HG02885 (cell line): ENCODE results near the gene LRGUK.
"Not testable (repeated sequence)": the region's sequence is repeated elsewhere in the genome, so short reads cannot be mapped to it uniquely, and the experiment has no call there.

ENCODE experiments used
- ATAC-seq: cut with Tn5 transposase; IDR thresholded peaks from one replicate; pipeline ENCODE4 v1.9.1; 2021; ENCODE audit warnings: mild to moderate bottlenecking; ENCODE audit not compliant: unreplicated experiment, poor library complexity

Gene LRGUK

GRCh38 chr7:134126966-134127848 lies at the start of gene LRGUK:
Gene LRGUK (plus strand): TSS chr7:134127340. CDS start chr7:134127368, 28 bp downstream.
- ATAC-seq, result peak; percentile 100

GRCh38 chr7:134077560-134077959 lies 49.6 kb upstream of the LRGUK start:
- ATAC-seq, result not testable (repeated sequence)

GRCh38 chr7:134078991-134079390 lies 48.1 kb upstream of the LRGUK start:
- no peak for ATAC-seq

- no peak for ATAC-seq
Measured at GRCh38 chr7:134081695-134082094, 45.4 kb upstream of the LRGUK start.

GRCh38 chr7:134083766-134084487 lies 43.2 kb upstream of the LRGUK start:
- ATAC-seq, result no peak

GRCh38 chr7:134084488-134085144 lies 42.5 kb upstream of the LRGUK start:
- ATAC-seq, result peak; percentile 68

GRCh38 chr7:134085311-134085710 lies 41.8 kb upstream of the LRGUK start:
- ATAC-seq, result no peak

- no peak for ATAC-seq
Measured at GRCh38 chr7:134086998-134087735, 40.0 kb upstream of the LRGUK start.

GRCh38 chr7:134088199-134088598 lies 38.9 kb upstream of the LRGUK start:
- ATAC-seq, result no peak

- no peak for ATAC-seq
Measured at GRCh38 chr7:134089446-134089845, 37.7 kb upstream of the LRGUK start.

GRCh38 chr7:134098072-134098471 lies 29.1 kb upstream of the LRGUK start:
- no peak for ATAC-seq

GRCh38 chr7:134101716-134102115 lies 25.4 kb upstream of the LRGUK start:
- ATAC-seq, result no peak

- ATAC-seq, result no peak
Measured at GRCh38 chr7:134104166-134104565, 23.0 kb upstream of the LRGUK start.

GRCh38 chr7:134105841-134106240 lies 21.3 kb upstream of the LRGUK start:
- ATAC-seq, result no peak

GRCh38 chr7:134108802-134109201 lies 18.3 kb upstream of the LRGUK start:
- ATAC-seq, result no peak

- no peak for ATAC-seq
Measured at GRCh38 chr7:134113655-134114054, 13.5 kb upstream of the LRGUK start.

- ATAC-seq, result no peak
Measured at GRCh38 chr7:134114992-134115391, 12.1 kb upstream of the LRGUK start.

GRCh38 chr7:134120405-134120804 lies 6.7 kb upstream of the LRGUK start:
- ATAC-seq, result no peak

- no peak for ATAC-seq
Measured at GRCh38 chr7:134121632-134122139, 5.5 kb upstream of the LRGUK start.

GRCh38 chr7:134122980-134123379 lies 4.2 kb upstream of the LRGUK start:
- no peak for ATAC-seq
